ENCODE measurements around the gene CNTFR. TPM values are rescaled to one million over a fixed set of nuclear protein-coding genes. Genes with fewer than 3 reads are reported as not detected.

Gene CNTFR
- total and polyA plus RNA-seq, 12 donors, result 1.1 to 15.2 (median 3.8) TPM

DNA sequence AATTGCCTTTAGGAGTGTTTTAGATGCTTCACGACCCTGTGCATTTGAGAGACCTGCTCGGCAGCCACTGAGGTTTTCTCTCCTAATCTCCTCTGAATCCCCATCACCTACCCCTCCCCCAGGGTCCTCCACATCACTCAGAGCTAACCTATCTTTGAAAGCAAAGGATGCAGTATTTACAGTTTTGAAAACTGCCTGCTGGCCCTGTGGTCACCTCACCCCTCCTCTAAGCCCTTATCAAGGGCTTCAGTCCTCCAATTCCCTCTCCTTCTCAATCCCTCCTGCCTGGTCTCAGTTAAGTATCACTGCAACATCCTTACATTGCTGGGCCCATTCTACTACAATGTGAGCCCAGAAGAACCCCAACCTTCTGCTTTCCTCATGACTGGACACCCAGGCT is 17.8 kb upstream of the CNTFR start:
- Histone ChIP-seq H3K4me1 (replicated peaks in 1 of 2) (peaks cover 2 to 11% of the 10 kb centered on the region in 2 donors), H3K27me3 (no peaks in the 10 kb centered on the region), H3K36me3 (replicated peaks in 1 of 2) (no peaks in the 10 kb centered on the region), H3K9me3 (replicated peaks in 1 of 3) (no peaks in the 10 kb centered on the region), H3K27ac (no peak overlapping the region), H3K4me3 (no peak overlapping the region)
- WGBS, 4 donors, result 57 to 75% (median 60%) methylated on average over 2 of the region's 2 CpGs
- intact Hi-C loops (cut with DNase I), result loop anchor here in 1 of 2 donors (10.0 kb wide), 1 partner anchor 273 kb away; no protein-coding TSS in a partner anchor
- no peak for TF ChIP-seq POLR2A (IDR thresholded peaks at IDR 0.05)
- TF ChIP-seq CTCF (IDR thresholded peaks at IDR 0.05), result no peak
- DNase-seq, result no peak

GRCh38 chr9:34606905-34607304 is 17.4 kb upstream of the CNTFR start:
- no peaks in the 10 kb centered on the region for H3K36me3 ChIP-seq (replicated peaks in 1 of 2)
- no peak for TF ChIP-seq CTCF (IDR thresholded peaks at IDR 0.05)
- TF ChIP-seq POLR2A (IDR thresholded peaks at IDR 0.05), result no peak
- no peak overlapping the region for H3K4me3 ChIP-seq
- intact Hi-C loops (cut with DNase I), result loop anchor here in 1 of 2 donors (10.0 kb wide), 1 partner anchor 272 kb away; no protein-coding TSS in a partner anchor
- H3K27me3 ChIP-seq, result no peaks in the 10 kb centered on the region
- no peak overlapping the region for H3K27ac ChIP-seq
- WGBS, 4 donors, result 88 to 95% (median 91%) methylated on average over 3 of the region's 3 CpGs
- H3K4me1 ChIP-seq (replicated peaks in 1 of 2), result peaks cover 0 to 9% of the 10 kb centered on the region in 2 donors
- no peaks in the 10 kb centered on the region for H3K9me3 ChIP-seq (replicated peaks in 1 of 3)
- DNase-seq, result no peak

DNA sequence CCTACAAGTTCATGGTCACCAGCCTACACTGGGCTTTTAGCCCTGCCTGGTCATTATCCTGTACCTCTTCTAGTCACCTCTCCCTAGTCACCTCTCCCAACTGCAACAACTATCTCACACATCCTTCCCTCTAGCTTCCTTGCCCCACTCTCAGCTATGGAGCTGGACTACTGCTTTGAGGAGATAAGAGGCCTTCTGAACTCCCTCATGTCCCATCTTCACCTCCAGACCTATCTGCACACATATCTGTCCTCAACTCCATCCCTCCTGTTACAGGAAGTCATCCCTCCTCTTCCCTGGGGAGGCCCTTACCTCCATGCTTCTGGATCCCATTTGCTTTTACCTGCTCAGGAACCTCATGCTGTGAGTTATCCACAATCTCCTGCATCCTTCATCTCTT is 16.7 kb upstream of the CNTFR start:
- peaks cover 0 to 6% of the 10 kb centered on the region in 2 donors for H3K4me1 ChIP-seq (replicated peaks in 1 of 2)
- no peaks in the 10 kb centered on the region for H3K36me3 ChIP-seq (replicated peaks in 1 of 2)
- DNase-seq, result no peak
- no peak overlapping the region for H3K27ac ChIP-seq
- H3K27me3 ChIP-seq, result no peaks in the 10 kb centered on the region
- no peaks in the 10 kb centered on the region for H3K9me3 ChIP-seq (replicated peaks in 1 of 3)
- intact Hi-C loops (cut with DNase I), result loop anchor here in 1 of 2 donors (10.0 kb wide), 1 partner anchor 271 kb away; no protein-coding TSS in a partner anchor
- TF ChIP-seq CTCF (IDR thresholded peaks at IDR 0.05) (no peak), POLR2A (IDR thresholded peaks at IDR 0.05) (no peak)
- no peak overlapping the region for H3K4me3 ChIP-seq

DNA sequence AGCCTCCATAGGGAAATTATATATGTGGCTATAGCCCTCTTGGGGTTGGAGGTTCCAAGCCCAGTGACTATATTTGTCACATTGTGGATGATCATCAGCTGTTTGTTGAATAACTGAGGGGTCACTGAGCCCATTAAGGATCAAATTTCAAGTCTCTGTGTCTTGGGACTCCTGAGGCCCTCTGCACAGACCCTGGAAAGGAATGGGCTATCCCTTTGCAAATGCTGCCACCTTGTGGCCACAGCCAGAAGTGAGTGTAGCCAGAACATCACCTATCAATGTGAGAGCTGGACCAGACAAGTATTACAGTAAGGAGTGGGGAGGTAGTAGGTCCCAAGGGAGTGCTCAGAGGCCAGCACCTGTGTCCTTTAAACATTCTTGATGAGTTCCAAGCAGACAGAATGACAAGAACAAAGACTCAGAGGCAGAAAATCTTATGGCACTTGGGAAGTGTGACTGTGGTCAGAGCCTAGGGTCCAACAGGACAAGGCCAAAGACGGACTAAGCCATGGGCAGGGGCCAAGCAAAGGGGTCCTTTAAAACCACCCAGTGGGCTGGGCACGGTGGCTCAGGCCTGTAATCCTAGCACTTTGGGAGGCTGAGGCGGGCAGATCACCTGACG is 14.2 kb upstream of the CNTFR start:
- no peak overlapping the region for H3K4me3 ChIP-seq
- WGBS, 4 donors, result 45 to 61% (median 48%) methylated on average over 4 of the region's 4 CpGs
- peak; percentile 71 to 94 (median 83) for DNase-seq
- intact Hi-C loops (cut with DNase I), result loop anchor here in 1 of 2 donors (10.0 kb wide), 1 partner anchor 269 kb away; no protein-coding TSS in a partner anchor
- no peaks in the 10 kb centered on the region for H3K36me3 ChIP-seq (replicated peaks in 1 of 2)
- TF ChIP-seq POLR2A (IDR thresholded peaks at IDR 0.05) (no peak), CTCF (IDR thresholded peaks at IDR 0.05) (peak; percentile 78 to 93 (median 88))
- H3K27ac ChIP-seq, result no peak overlapping the region
- H3K4me1 ChIP-seq (replicated peaks in 1 of 2), result no peaks in the 10 kb centered on the region
- H3K27me3 ChIP-seq, result no peaks in the 10 kb centered on the region
- no peaks in the 10 kb centered on the region for H3K9me3 ChIP-seq (replicated peaks in 1 of 3)
